IgD-negative memory B cell (primary cell): Measurements from ENCODE around the gene DTD1. TPM values are rescaled to one million over a fixed set of nuclear protein-coding genes. Genes with fewer than 3 reads are reported as not detected.
A peak's percentile ranks its signal among the peaks of the same experiment; 100 is the strongest.
"Not testable (repeated sequence)": the region's sequence is repeated elsewhere in the genome, so short reads cannot be mapped to it uniquely, and the experiment has no call there.

ENCODE experiments used
- H3K27ac Mint-ChIP-seq, 3 donors: one replicate each; pipeline ENCODE4 v1.8.0; 2020 to 2022; ENCODE audit warnings: mild to moderate bottlenecking in 3 of 3, mixed read lengths in 3 of 3, moderate library complexity in 1 of 3
- H3K27me3 Mint-ChIP-seq: one replicate; pipeline ENCODE4 v1.8.0; 2021; ENCODE audit warnings: mixed read lengths
- H3K36me3 Mint-ChIP-seq: one replicate; pipeline ENCODE4 v1.8.0; 2020; ENCODE audit warnings: mild to moderate bottlenecking, mixed read lengths
- H3K4me1 Mint-ChIP-seq, 3 donors: one replicate each; pipeline ENCODE4 v1.8.0; 2020 to 2022; ENCODE audit warnings: mixed read lengths in 3 of 3, mild to moderate bottlenecking in 1 of 3
- H3K4me3 Mint-ChIP-seq, 4 donors: one replicate each; pipeline ENCODE4 v1.8.0; 2020 to 2022; ENCODE audit warnings: mild to moderate bottlenecking in 4 of 4, mixed read lengths in 4 of 4, moderate library complexity in 3 of 4
- H3K9me3 Mint-ChIP-seq, 3 donors: one replicate each; pipeline ENCODE4 v1.8.0; 2020 to 2021; ENCODE audit warnings: mixed read lengths in 3 of 3, mild to moderate bottlenecking in 1 of 3
- polyA plus RNA-seq: library from polyadenylated mRNA; unstranded; fragments of 300-500 nt; fragmentation: Illumina TruSeq; gene quantifications from one replicate; pipeline ENCODE4 v1.2.3, GENCODE V29; 2021

The DTD1 gene
- polyA plus RNA-seq, 1 donor from 2014 or later = 51.9 TPM

- H3K9me3 Mint-ChIP-seq = no peaks in the 10 kb centered on the region
- peaks cover 11% of the 10 kb centered on the region for H3K36me3 Mint-ChIP-seq
- peaks cover 0 to under 1% (median 0%) of the 10 kb centered on the region in 3 donors for H3K4me1 Mint-ChIP-seq
- H3K4me3 Mint-ChIP-seq = no peak overlapping the region
- no peak overlapping the region for H3K27ac Mint-ChIP-seq
- no peaks in the 10 kb centered on the region for H3K27me3 Mint-ChIP-seq
Measured at GRCh38 chr20:18743665-18744440, 156.0 kb downstream of the DTD1 start.

- Mint-ChIP-seq H3K36me3 (peaks cover 11% of the 10 kb centered on the region), H3K4me1 (peaks cover 0 to 8% (median 2%) of the 10 kb centered on the region in 3 donors), H3K4me3 (no peak overlapping the region), H3K27ac (peak overlapping the region in 1 of 3 donors; percentile 5), H3K9me3 (no peaks in the 10 kb centered on the region), H3K27me3 (no peaks in the 10 kb centered on the region)
Measured at GRCh38 chr20:18747090-18747489, 159.2 kb downstream of the DTD1 start.

GRCh38 chr20:18748987-18749386 lies 161.1 kb downstream of the DTD1 start:
- Mint-ChIP-seq H3K4me3 (no peak overlapping the region), H3K27ac (no peak overlapping the region), H3K27me3 (no peaks in the 10 kb centered on the region), H3K4me1 (peaks cover 2 to 13% (median 12%) of the 10 kb centered on the region in 3 donors), H3K36me3 (peaks cover 9% of the 10 kb centered on the region), H3K9me3 (no peaks in the 10 kb centered on the region)

GRCh38 chr20:18749528-18749927 lies 161.7 kb downstream of the DTD1 start:
- Mint-ChIP-seq H3K9me3 (no peaks in the 10 kb centered on the region), H3K4me1 (peaks cover 2 to 18% (median 18%) of the 10 kb centered on the region in 3 donors), H3K4me3 (no peak overlapping the region), H3K27me3 (no peaks in the 10 kb centered on the region), H3K36me3 (peaks cover 11% of the 10 kb centered on the region), H3K27ac (peak overlapping the region in 1 of 3 donors; percentile 55)

- Mint-ChIP-seq H3K27ac (peak overlapping the region in 1 of 3 donors; percentile 56), H3K4me3 (no peak overlapping the region), H3K36me3 (peaks cover 8% of the 10 kb centered on the region), H3K9me3 (peaks cover 0 to 2% (median 0%) of the 10 kb centered on the region in 3 donors), H3K4me1 (peaks cover 2 to 19% (median 18%) of the 10 kb centered on the region in 3 donors), H3K27me3 (no peaks in the 10 kb centered on the region)
Measured at GRCh38 chr20:18750735-18751134, 162.9 kb downstream of the DTD1 start.

GRCh38 chr20:18754030-18754652 lies 166.3 kb downstream of the DTD1 start:
- Mint-ChIP-seq H3K4me3 (peak overlapping the region in 1 of 4 donors; percentile 38), H3K27ac (peak overlapping the region in 1 of 3 donors; percentile 51), H3K9me3 (peaks cover 0 to 3% (median 0%) of the 10 kb centered on the region in 3 donors), H3K36me3 (peaks cover 8% of the 10 kb centered on the region), H3K27me3 (no peaks in the 10 kb centered on the region), H3K4me1 (peaks cover 5 to 19% (median 18%) of the 10 kb centered on the region in 3 donors)

- Mint-ChIP-seq H3K9me3 (peaks cover 0 to 3% (median 0%) of the 10 kb centered on the region in 3 donors), H3K27me3 (no peaks in the 10 kb centered on the region), H3K4me1 (peaks cover 5 to 19% (median 18%) of the 10 kb centered on the region in 3 donors), H3K27ac (no peak overlapping the region), H3K36me3 (peaks cover 8% of the 10 kb centered on the region), H3K4me3 (peak overlapping the region in 1 of 4 donors; percentile 37)
Measured at GRCh38 chr20:18754653-18755045, 166.8 kb downstream of the DTD1 start.

GRCh38 chr20:18760852-18761251 lies 173.0 kb downstream of the DTD1 start:
- H3K4me1 Mint-ChIP-seq, H3K36me3 Mint-ChIP-seq, H3K9me3 Mint-ChIP-seq, H3K27ac Mint-ChIP-seq, H3K27me3 Mint-ChIP-seq, H3K4me3 Mint-ChIP-seq: not testable (repeated sequence)

GRCh38 chr20:18767676-18768075 lies 179.8 kb downstream of the DTD1 start:
- no peaks in the 10 kb centered on the region for H3K27me3 Mint-ChIP-seq
- no peak overlapping the region for H3K4me3 Mint-ChIP-seq
- H3K36me3 Mint-ChIP-seq = peaks cover 6% of the 10 kb centered on the region
- no peaks in the 10 kb centered on the region for H3K9me3 Mint-ChIP-seq
- H3K4me1 Mint-ChIP-seq = peaks cover 0 to 1% (median 0%) of the 10 kb centered on the region in 3 donors
- H3K27ac Mint-ChIP-seq = peak overlapping the region in 1 of 3 donors; percentile 38

- Mint-ChIP-seq H3K27ac (no peak overlapping the region), H3K4me1 (peaks cover 0 to under 1% (median 0%) of the 10 kb centered on the region in 3 donors), H3K27me3 (peaks cover 6% of the 10 kb centered on the region), H3K4me3 (no peak overlapping the region), H3K36me3 (peaks cover 2% of the 10 kb centered on the region), H3K9me3 (peaks cover 0 to 5% (median 0%) of the 10 kb centered on the region in 3 donors)
Measured at GRCh38 chr20:18773566-18773965, 185.7 kb downstream of the DTD1 start.

- no peaks in the 10 kb centered on the region for H3K4me1 Mint-ChIP-seq
- H3K27me3 Mint-ChIP-seq = peaks cover 6% of the 10 kb centered on the region
- no peak overlapping the region for H3K27ac Mint-ChIP-seq
- peaks cover 2% of the 10 kb centered on the region for H3K36me3 Mint-ChIP-seq
- no peak overlapping the region for H3K4me3 Mint-ChIP-seq
- H3K9me3 Mint-ChIP-seq = peaks cover 0 to 5% (median 0%) of the 10 kb centered on the region in 3 donors
Measured at GRCh38 chr20:18774207-18774606, 186.4 kb downstream of the DTD1 start.

GRCh38 chr20:18775633-18776032 lies 187.8 kb downstream of the DTD1 start:
- Mint-ChIP-seq H3K27me3 (peaks cover 6% of the 10 kb centered on the region), H3K27ac (no peak overlapping the region), H3K36me3 (peaks cover 2% of the 10 kb centered on the region), H3K4me1 (no peaks in the 10 kb centered on the region), H3K4me3 (no peak overlapping the region), H3K9me3 (peaks cover 0 to 5% (median 0%) of the 10 kb centered on the region in 3 donors)

- Mint-ChIP-seq H3K27me3 (peaks cover 6% of the 10 kb centered on the region), H3K4me1 (no peaks in the 10 kb centered on the region), H3K4me3 (no peak overlapping the region), H3K36me3 (no peaks in the 10 kb centered on the region), H3K9me3 (peaks cover 0 to 5% (median 0%) of the 10 kb centered on the region in 3 donors), H3K27ac (no peak overlapping the region)
Measured at GRCh38 chr20:18778690-18779392, 191.0 kb downstream of the DTD1 start.

GRCh38 chr20:18780385-18781130 lies 192.7 kb downstream of the DTD1 start:
- no peak overlapping the region for H3K4me3 Mint-ChIP-seq
- no peak overlapping the region for H3K27ac Mint-ChIP-seq
- peaks cover 2% of the 10 kb centered on the region for H3K27me3 Mint-ChIP-seq
- H3K4me1 Mint-ChIP-seq = no peaks in the 10 kb centered on the region
- no peaks in the 10 kb centered on the region for H3K36me3 Mint-ChIP-seq
- H3K9me3 Mint-ChIP-seq = peaks cover 0 to 5% (median 0%) of the 10 kb centered on the region in 3 donors
